GM19043 (cell line): Measurements from ENCODE around the gene ERICH2.
"Not testable (repeated sequence)": the region's sequence is repeated elsewhere in the genome, so short reads cannot be mapped to it uniquely, and the experiment has no call there.

Experiments used
- ATAC-seq: cut with Tn5 transposase; IDR thresholded peaks from one replicate; pipeline ENCODE4 v1.9.1; 2021; ENCODE audit warnings: low read depth; ENCODE audit not compliant: unreplicated experiment

The ERICH2 gene, protein sequence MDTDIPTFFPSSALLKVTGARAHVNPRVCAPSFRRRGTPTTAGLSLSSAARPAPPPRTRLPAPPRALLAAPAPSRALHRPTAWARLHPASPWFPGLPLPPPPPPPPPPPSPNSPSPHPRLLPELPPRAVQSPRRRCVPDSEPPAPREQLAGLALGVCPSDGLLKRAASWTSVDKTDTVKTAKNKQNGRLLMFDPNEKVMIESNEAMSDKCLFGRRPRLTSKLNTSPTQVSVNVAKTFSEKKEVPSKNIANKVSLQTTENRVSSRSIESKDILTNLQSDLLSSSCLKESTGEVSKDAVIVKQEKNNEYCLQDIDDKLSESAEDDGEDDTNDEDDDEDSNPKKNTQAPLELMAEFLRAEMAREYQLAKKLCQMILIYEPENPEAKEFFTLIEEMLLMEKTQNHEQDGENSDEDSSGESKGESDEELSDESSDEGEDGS

GRCh38 chr2:170770008-170770605 lies at the start of gene ERICH2:
TSS of gene ERICH2 (plus strand) at chr2:170770378. CDS start at chr2:170770682, 304 bp downstream.
- ATAC-seq = peak; percentile 37

GRCh38 chr2:170721678-170722077 lies 48.5 kb upstream of the ERICH2 start:
- no peak for ATAC-seq

DNA sequence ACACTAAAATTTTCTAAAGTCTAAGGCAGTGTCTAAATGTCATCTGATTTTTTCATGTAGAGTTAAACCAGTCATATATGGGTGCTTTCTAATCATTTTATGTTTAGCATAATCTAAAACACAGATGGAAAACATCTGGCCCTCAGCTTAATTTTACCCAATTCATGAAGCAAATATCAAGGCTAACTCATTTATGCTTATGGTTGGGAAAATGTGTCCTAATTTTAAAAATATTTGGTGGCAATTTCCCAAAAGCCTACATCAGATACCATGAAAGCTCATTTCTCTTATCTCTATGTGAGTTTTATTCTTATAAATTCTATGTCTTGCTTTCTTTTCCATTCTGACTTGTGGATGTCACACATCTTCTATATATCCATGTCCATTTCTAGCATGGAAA lies 47.9 kb upstream of the ERICH2 start:
- no peak for ATAC-seq

- ATAC-seq = no peak
These were observed 46.7 kb upstream of the ERICH2 start for GRCh38 chr2:170723446-170723958.

DNA sequence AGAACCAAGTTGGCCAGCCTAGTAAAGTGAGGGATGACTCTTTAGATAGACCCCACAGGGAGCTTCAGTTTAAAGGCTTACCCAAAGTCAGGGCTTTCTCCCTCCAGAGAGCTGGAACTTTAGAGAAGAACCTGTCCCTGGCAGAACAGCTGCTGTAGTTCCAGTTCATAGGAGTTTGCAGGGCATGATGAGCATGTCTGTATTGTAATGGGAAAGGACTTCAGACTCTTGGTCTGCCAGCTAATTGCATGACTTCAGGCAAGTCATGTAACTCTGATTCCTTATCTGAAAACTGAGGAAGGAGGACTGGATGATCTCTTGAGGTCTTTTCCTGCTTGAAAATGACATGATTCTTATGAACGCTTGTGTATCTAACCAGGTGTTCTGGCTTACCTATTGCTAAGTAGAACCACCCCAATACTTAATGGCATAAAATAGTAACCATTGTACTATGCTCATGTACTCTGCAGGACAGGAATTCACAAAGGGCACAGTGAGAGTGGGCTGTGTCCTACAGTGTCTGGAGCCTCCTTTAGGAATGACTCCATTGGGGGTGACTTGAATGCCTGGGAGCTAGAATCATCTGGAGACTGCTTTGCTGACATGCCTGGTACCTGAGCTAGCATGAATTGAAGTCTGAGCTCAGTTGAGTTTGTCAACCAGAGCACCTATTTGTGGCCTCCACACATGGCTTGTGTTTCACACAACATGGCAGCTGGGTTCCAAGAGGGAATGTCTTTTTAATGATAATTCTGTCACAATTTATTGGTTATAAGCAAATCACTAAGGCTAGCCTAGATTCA lies 36.2 kb upstream of the ERICH2 start:
- ATAC-seq = no peak

DNA sequence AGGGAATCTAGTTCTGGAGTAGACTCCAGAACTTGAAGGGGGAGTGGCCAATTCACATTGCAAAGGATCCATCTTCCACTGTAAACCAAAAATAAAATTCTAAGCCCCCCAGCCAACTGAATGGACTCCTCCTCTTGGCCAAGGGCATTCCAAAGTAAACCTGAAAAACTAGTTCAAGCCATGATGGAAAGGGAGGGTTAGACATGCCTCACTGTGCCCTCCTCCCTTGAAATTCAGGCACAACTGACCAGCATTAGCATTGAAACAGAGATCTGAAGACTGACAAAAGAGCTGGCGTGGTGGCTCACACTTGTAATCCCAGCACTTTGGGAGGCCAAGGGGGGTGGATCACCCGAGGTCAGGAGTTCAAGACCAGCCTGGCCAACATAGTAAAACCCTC lies 35.6 kb upstream of the ERICH2 start:
- ATAC-seq = not testable (repeated sequence)

- ATAC-seq = no peak
These were observed 33.5 kb upstream of the ERICH2 start for GRCh38 chr2:170736628-170737027.

DNA sequence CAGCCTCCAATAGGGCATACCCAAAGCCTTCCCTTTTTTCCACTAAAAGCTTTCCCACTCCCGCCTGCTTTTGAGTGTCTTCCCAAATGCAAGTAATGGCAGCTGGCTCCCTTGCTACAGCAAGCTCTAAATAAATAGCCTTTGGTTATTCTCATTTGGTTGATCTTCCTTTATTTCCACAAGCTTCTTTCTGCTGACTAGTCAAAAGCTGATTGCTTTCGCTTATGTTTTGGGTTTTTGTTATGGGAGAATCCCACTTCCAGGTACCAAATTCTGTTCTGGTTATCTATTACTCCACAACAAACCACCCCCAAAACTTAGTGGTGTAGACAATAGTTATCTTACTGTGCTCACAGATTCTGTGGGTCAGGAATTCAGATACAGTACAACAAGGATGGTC lies 32.8 kb upstream of the ERICH2 start:
- no peak for ATAC-seq

- ATAC-seq = no peak
These were observed 32.4 kb upstream of the ERICH2 start for GRCh38 chr2:170737821-170738220.

DNA sequence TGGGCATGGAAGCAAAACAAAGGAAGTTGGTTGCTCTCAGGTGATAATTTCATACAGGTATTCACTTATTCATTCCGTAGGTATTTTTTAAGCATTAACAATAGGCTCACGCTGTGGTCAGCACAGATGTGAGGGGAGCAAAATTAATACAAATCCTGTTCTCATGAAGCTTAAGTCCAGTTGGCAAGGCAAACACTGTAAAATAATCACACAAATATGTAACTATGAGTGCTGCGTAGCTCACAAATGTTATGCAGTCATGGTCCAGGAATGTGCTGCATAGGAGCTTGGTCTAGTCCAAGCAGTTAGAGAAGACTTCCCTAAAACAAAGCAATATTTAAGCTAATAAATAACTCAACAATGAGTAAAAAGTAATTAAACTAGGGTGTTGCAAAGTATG lies 31.1 kb upstream of the ERICH2 start:
- ATAC-seq = no peak

GRCh38 chr2:170739507-170740046 lies 30.6 kb upstream of the ERICH2 start:
- ATAC-seq = no peak

- ATAC-seq = no peak
These were observed 29.5 kb upstream of the ERICH2 start for GRCh38 chr2:170740660-170741059.

DNA sequence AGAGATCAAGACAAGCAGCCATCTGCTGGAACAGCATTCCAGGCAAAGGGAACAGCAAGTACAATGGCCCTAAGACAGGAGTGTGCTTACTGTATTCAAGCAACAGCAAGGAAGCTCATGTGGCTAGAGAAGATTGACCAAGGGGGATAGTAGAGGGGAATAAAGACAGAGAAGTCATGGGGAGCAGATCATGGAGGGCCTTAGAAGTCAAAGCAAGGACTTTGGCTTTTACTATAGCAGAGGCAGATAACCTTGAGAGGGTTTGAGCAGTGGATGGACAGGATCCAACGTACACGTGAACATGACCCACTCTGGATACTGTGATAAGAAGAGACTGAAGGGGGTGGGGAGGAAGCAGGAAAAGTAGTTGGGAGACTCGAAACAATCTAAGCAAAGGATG lies 28.2 kb upstream of the ERICH2 start:
- ATAC-seq = no peak

- no peak for ATAC-seq
These were observed 27.2 kb upstream of the ERICH2 start for GRCh38 chr2:170742896-170743529.

DNA sequence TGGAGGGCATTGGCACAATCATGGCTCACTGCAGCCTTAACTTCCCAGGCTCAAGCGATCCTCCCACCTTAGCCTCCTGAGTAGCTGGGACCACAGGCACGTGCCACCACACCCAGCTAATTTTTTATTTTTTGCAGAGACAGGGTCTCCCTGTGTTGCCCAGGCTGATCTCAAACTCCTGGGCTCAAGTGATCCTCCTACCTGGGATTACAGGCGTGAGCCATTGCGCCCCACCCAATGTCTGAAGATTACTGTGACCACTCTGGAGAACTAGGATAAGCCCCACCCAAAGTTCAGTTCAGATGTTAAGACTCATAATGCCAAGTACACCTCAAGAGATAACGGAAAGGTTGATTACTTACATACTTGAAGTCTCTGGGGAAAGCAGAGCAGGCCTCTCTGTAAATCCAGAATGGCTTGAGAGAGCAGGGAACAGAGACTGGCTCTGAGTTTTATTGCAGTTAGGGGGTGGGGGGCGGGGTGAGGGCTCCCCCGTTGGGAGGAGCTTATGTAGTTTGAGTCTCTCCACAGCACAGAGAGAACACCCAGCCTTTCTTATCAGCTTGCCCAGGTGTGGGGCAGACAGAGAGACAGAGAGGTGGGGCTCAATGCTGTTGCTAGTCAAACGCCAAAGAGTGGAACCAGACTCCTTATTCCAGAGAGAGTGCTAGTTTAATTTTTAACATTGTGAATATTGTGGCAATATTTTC lies 26.5 kb upstream of the ERICH2 start:
- ATAC-seq = no peak

DNA sequence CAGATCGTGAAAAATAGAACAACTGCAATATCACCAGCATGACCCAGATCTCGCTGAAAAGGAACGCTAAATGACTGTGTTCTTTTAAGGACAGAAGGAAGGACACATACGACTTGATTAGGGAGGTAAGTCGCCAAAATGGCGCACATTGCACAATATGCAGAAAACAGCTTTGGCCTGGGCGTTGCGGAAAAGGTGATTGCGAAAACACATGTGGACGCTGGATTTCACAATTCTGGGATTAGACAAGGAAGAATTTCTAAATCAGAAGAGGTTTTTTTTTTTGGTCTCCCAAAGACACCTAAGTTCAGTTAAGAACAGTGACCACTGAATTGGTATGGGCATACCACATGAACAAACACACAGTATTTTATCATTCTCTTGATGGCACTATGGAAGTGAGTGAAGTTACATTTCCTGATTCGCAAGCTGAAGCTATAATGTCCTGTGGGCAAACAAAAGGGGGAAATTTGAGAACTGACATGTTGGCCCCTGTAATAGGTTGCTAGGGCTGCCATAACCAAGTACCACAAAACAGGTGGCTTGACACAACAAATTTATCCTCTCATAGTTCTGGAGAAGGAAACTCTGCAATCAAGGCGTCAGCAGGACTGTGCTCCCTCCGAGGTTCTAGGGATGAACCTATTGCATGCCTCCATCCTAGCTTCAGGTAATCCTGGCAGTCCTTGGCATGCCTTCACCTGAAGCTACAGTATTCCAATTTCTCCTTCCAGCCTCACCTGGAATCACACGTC lies 25.8 kb upstream of the ERICH2 start:
- no peak for ATAC-seq

DNA sequence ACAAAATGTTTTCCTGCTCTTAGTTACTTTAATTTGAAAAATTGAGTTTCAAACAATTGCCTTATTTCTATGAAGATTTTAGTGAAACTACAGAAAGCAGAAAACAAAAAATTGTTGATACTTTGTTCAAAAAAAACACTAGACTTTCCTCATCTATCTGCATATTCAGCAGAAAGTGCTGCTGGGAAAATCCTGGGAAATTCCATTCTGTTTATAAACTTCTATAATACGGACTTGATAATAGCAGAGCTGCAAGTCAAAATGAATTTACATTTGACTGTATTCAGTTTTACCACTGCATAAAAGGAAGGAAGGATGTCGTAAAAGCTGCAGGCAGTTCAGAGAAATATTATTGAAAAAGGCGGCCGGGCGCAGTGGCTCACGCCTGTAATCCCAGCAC lies 24.9 kb upstream of the ERICH2 start:
- ATAC-seq = no peak

DNA sequence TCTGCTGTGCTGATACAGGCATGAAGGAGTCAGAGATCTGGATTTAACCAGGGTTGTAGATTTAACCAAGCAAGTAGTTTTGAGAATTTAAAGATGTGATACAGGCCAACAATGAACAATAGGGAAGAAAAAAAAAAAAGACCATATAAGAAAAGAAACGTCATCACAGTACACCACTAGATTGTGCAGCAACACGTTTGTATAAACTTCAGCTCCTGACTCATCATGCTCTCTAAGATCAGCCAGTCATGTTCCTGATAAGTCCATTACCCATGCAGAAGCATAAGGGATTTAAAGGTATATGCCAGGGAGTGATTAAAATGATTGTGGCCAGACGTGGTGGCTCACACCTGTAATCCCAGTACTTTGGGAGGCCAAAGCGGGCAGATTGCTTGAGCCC lies 22.3 kb upstream of the ERICH2 start:
- ATAC-seq = no peak

- ATAC-seq = not testable (repeated sequence)
These were observed 18.6 kb upstream of the ERICH2 start for GRCh38 chr2:170751555-170751954.
